ENCODE data around the gene MFN2.
A peak's percentile ranks its signal among the peaks of the same experiment; 100 is the strongest.
"Not testable (repeated sequence)": the region's sequence is repeated elsewhere in the genome, so short reads cannot be mapped to it uniquely, and the experiment has no call there.

MFN2 gene

GRCh38 chr1:12014141-12014991 is 34.1 kb downstream of the MFN2 start:
- peak overlapping the region in 11 of 21 experiments; percentile 0 to 67 (median 24) for H3K27ac ChIP-seq
- H3K4me3 ChIP-seq: no peak overlapping the region

- Histone ChIP-seq H3K4me3 (no peak overlapping the region), H3K27ac (peak overlapping the region in 4 of 21 experiments; percentile 11 to 67 (median 34))
These were observed 34.8 kb downstream of the MFN2 start for GRCh38 chr1:12015001-12015491.

- H3K27ac ChIP-seq: no peak overlapping the region
- no peak overlapping the region for H3K4me3 ChIP-seq
These were observed 35.3 kb downstream of the MFN2 start for GRCh38 chr1:12015499-12015898.

GRCh38 chr1:12016182-12016581 is 35.9 kb downstream of the MFN2 start:
- H3K27ac ChIP-seq: no peak overlapping the region

GRCh38 chr1:12019858-12020509 is 39.7 kb downstream of the MFN2 start:
- H3K27ac ChIP-seq: peak overlapping the region; percentile 54 to 96 (median 84)
- peak overlapping the region; percentile 65 to 96 (median 80) for H3K4me3 ChIP-seq

More at GRCh38 chr1:12016182-12016581, 35.9 kb downstream of the MFN2 start:
- no peak overlapping the region for H3K4me3 ChIP-seq

GRCh38 chr1:12021616-12022015 is 41.4 kb downstream of the MFN2 start:
- Histone ChIP-seq H3K4me3 (no peak overlapping the region), H3K27ac (no peak overlapping the region)

GRCh38 chr1:12022036-12022435 is 41.8 kb downstream of the MFN2 start:
- Histone ChIP-seq H3K4me3 (no peak overlapping the region), H3K27ac (no peak overlapping the region)

- Histone ChIP-seq H3K27ac (no peak overlapping the region), H3K4me3 (no peak overlapping the region)
These were observed 46.3 kb downstream of the MFN2 start for GRCh38 chr1:12026586-12026985.

- Histone ChIP-seq H3K4me3 (no peak overlapping the region), H3K27ac (no peak overlapping the region)
These were observed 48.0 kb downstream of the MFN2 start for GRCh38 chr1:12028248-12028647.

- Histone ChIP-seq H3K27ac (no peak overlapping the region), H3K4me3 (no peak overlapping the region)
These were observed 48.8 kb downstream of the MFN2 start for GRCh38 chr1:12028957-12029511.

- H3K4me3 ChIP-seq: no peak overlapping the region
- no peak overlapping the region for H3K27ac ChIP-seq
These were observed 49.6 kb downstream of the MFN2 start for GRCh38 chr1:12029720-12030339.

- Histone ChIP-seq H3K4me3 (no peak overlapping the region), H3K27ac (no peak overlapping the region)
These were observed 51.1 kb downstream of the MFN2 start for GRCh38 chr1:12031039-12031980.

GRCh38 chr1:12032161-12032621 is 51.9 kb downstream of the MFN2 start:
- Histone ChIP-seq H3K27ac (no peak overlapping the region), H3K4me3 (no peak overlapping the region)

GRCh38 chr1:12033441-12033840 is 53.2 kb downstream of the MFN2 start:
- not testable (repeated sequence) for H3K4me3 ChIP-seq, H3K27ac ChIP-seq

GRCh38 chr1:12034381-12034801 is 54.1 kb downstream of the MFN2 start:
- H3K4me3 ChIP-seq: no peak overlapping the region
- H3K27ac ChIP-seq: no peak overlapping the region

- no peak overlapping the region for H3K27ac ChIP-seq
- no peak overlapping the region for H3K4me3 ChIP-seq
These were observed 55.1 kb downstream of the MFN2 start for GRCh38 chr1:12035312-12035711.

- no peak overlapping the region for H3K27ac ChIP-seq
- no peak overlapping the region for H3K4me3 ChIP-seq
These were observed 57.5 kb downstream of the MFN2 start for GRCh38 chr1:12037486-12038355.
